Placental epithelial cell (primary cell): ENCODE results near the gene MS4A4E. TPM values are rescaled to one million over a fixed set of nuclear protein-coding genes. Genes with fewer than 3 reads are reported as not detected.

Source experiments
- small RNA-seq: library from RNA; depleted of rRNA; stranded (forward); fragments of <200 nt; gene quantifications from one replicate; pipeline ENCODE3, GENCODE V24; 2012
- total RNA-seq: library from RNA; depleted of rRNA; stranded (reverse); fragments of >200 nt; gene quantifications from 2 replicates; pipeline ENCODE4 v1.2.3, GENCODE V29; 2012

The MS4A4E gene
- total RNA-seq, result not detected in 2 replicates

GRCh38 chr11:60242740-60243239 is at the start of gene MS4A4E:
TSS of gene MS4A4E (minus strand) at chr11:60243137. CDS start at chr11:60230055, 13,082 bp downstream.

GRCh38 chr11:60280412-60280811 is 37.5 kb upstream of the MS4A4E start, which contains the start of gene MS4A4A:
TSS of gene MS4A4A (plus strand) at chr11:60280666. CDS start at chr11:60280676, 10 bp downstream.

GRCh38 chr11:60182541-60183330 is 60.2 kb downstream of the MS4A4E start, which contains the start of gene MS4A6A:
TSS of gene MS4A6A (minus strand) at chr11:60183083. CDS start at chr11:60181727, 1,356 bp downstream.

Small RNA genes lying within 50 kb of the gene (small RNA-seq; reads per million reads assigned to genes)
- gene MIR6503, result not detected

Other genes starting within 250 kb of the MS4A4E start
- not detected in 2 replicates for gene OOSP4B, start 226.0 kb downstream of the MS4A4E start, total RNA-seq
- not detected in 2 replicates for gene OOSP2, start 202.7 kb downstream of the MS4A4E start, total RNA-seq
- not detected in 2 replicates for gene MS4A3, start 186.5 kb downstream of the MS4A4E start, total RNA-seq
- not detected in 2 replicates for gene MS4A2, start 154.5 kb downstream of the MS4A4E start, total RNA-seq
- not detected in 2 replicates for gene MS4A6A, start 60.1 kb downstream of the MS4A4E start, total RNA-seq
- not detected in 2 replicates for gene MS4A4A, start 37.5 kb upstream of the MS4A4E start, total RNA-seq
- not detected in 2 replicates for gene MS4A6E, start 84.1 kb upstream of the MS4A4E start, total RNA-seq
- gene MS4A7, start 135.4 kb upstream of the MS4A4E start, total RNA-seq, result 0.43 TPM in 1 of 2 replicates, not detected in the other
- gene MS4A14, start 153.3 kb upstream of the MS4A4E start, total RNA-seq, result under 0.01 TPM in 1 of 2 replicates, not detected in the other
- not detected in 2 replicates for gene MS4A5, start 186.4 kb upstream of the MS4A4E start, total RNA-seq
- gene MS4A1, start 212.7 kb upstream of the MS4A4E start, total RNA-seq, result not detected in 2 replicates
- gene MS4A12, start 249.6 kb upstream of the MS4A4E start, total RNA-seq, result not detected in 2 replicates